Measurements from ENCODE around the gene TELO2. TPM values are rescaled to one million over a fixed set of nuclear protein-coding genes. Genes with fewer than 3 reads are reported as not detected.

Gene TELO2
- total RNA-seq, 4 donors from 2014 or later = 4.9 to 59.1 (median 39.0) TPM

GRCh38 chr16:1531638-1531910, 38.4 kb downstream of the TELO2 start:
- H3K4me3 ChIP-seq = no peak overlapping the region
- intact Hi-C loops (cut with DNase I; ENCODE audit: low total_unique reads) = no loop called here
- H3K4me1 ChIP-seq = peaks cover 0 to 27% of the 10 kb centered on the region in 2 donors
- DNase-seq = no peak
- peak overlapping the region; percentile 87 to 89 for H3K27ac ChIP-seq
- H3K9me3 ChIP-seq = no peaks in the 10 kb centered on the region
- TF ChIP-seq CTCF (IDR thresholded peaks at IDR 0.05) = no peak
- no peak for TF ChIP-seq POLR2A (IDR thresholded peaks at IDR 0.05)
- H3K36me3 ChIP-seq = no peaks in the 10 kb centered on the region
- H3K27me3 ChIP-seq = no peaks in the 10 kb centered on the region

- TF ChIP-seq POLR2A (IDR thresholded peaks at IDR 0.05) (no peak), CTCF (IDR thresholded peaks at IDR 0.05) (no peak)
- Histone ChIP-seq H3K4me1 (peaks cover 0 to 27% of the 10 kb centered on the region in 2 donors), H3K9me3 (no peaks in the 10 kb centered on the region), H3K4me3 (no peak overlapping the region), H3K36me3 (no peaks in the 10 kb centered on the region), H3K27me3 (no peaks in the 10 kb centered on the region), H3K27ac (peak overlapping the region; percentile 87 to 89)
- intact Hi-C loops (cut with DNase I; ENCODE audit: low total_unique reads) = no loop called here
- DNase-seq = peak; percentile 76 to 81
Measured at GRCh38 chr16:1532081-1532760, 39.1 kb downstream of the TELO2 start.

DNA sequence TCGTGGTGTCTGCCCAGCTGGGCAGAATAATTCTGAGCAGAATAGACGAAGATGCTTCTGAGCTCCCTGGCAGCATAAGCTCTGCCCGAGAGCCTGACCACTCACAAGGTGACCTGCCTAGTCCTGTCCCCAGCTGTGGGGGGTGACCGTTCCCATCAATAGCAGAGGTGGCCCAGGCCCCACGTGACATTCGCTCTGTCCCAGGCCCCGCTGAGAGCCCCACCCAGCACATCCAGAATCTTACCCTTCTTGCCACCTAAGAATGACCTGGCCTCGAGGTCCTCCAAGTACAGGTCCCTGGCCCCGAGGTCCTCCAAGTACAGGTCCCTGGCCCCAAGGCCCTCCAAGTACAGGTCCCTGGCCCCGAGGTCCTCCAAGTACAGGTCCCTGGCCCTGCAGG, 39.6 kb downstream of the TELO2 start:
- H3K36me3 ChIP-seq = no peaks in the 10 kb centered on the region
- no peak for TF ChIP-seq POLR2A (IDR thresholded peaks at IDR 0.05)
- TF ChIP-seq CTCF (IDR thresholded peaks at IDR 0.05) = no peak
- intact Hi-C loops (cut with DNase I; ENCODE audit: low total_unique reads) = no loop called here
- DNase-seq = no peak
- no peaks in the 10 kb centered on the region for H3K9me3 ChIP-seq
- H3K4me1 ChIP-seq = peaks cover 0 to 27% of the 10 kb centered on the region in 2 donors
- H3K27ac ChIP-seq = peak overlapping the region; percentile 87 to 89
- H3K27me3 ChIP-seq = no peaks in the 10 kb centered on the region
- H3K4me3 ChIP-seq = peak overlapping the region; percentile 48 to 54

DNA sequence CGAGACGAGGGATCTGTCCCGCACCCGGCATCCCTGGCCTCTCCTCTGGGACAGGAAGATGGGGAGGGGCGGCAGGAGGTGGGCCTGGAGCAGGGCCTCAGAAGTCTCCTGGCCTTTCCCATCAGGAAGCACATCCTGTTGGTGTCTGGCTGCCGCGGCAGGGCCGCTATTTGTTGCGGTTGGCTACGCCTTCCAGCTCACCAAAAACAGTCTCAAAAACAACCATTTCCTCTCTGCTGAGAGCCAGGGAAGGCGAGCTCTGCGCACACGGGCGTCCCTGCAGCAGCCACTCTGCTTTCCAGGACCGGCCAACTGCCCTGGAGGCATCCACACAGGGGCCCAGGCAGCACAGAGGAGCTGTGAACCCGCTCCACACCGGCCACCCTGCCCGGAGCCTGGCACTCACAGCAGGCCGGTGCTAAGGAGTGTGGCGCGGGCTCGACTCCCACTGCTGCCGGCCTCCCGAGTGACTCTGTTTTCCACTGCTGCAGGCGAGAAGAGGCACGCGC, 40.3 kb downstream of the TELO2 start, which contains the start of gene TMEM204:
Gene TMEM204 (plus strand): TSS at position 224 of the 509 bp plus-strand sequence. CDS start 610 bp downstream, outside the sequence.
- no peaks in the 10 kb centered on the region for H3K36me3 ChIP-seq
- intact Hi-C loops (cut with DNase I; ENCODE audit: low total_unique reads) = no loop called here
- TF ChIP-seq CTCF (IDR thresholded peaks at IDR 0.05) = no peak
- peak; percentile 55 to 61 for TF ChIP-seq POLR2A (IDR thresholded peaks at IDR 0.05)
- H3K4me3 ChIP-seq = peak within 1 kb of the TSS; percentile 48 to 54
- no peaks in the 10 kb centered on the region for H3K9me3 ChIP-seq
- no peaks in the 10 kb centered on the region for H3K27me3 ChIP-seq
- peak within 1 kb of the TSS; percentile 87 to 89 for H3K27ac ChIP-seq
- DNase-seq = peak; percentile 77 to 81
- peaks cover 0 to 27% of the 10 kb centered on the region in 2 donors for H3K4me1 ChIP-seq

Data from uterus (tissue), 4 donors.